HG03280 (cell line): Measurements from ENCODE around the gene CAPZA1.

Source experiments
- ATAC-seq: cut with Tn5 transposase; IDR thresholded peaks from one replicate; pipeline ENCODE4 v1.9.1; 2021; ENCODE audit warnings: mild to moderate bottlenecking, moderate library complexity; ENCODE audit not compliant: unreplicated experiment

The CAPZA1 gene

DNA sequence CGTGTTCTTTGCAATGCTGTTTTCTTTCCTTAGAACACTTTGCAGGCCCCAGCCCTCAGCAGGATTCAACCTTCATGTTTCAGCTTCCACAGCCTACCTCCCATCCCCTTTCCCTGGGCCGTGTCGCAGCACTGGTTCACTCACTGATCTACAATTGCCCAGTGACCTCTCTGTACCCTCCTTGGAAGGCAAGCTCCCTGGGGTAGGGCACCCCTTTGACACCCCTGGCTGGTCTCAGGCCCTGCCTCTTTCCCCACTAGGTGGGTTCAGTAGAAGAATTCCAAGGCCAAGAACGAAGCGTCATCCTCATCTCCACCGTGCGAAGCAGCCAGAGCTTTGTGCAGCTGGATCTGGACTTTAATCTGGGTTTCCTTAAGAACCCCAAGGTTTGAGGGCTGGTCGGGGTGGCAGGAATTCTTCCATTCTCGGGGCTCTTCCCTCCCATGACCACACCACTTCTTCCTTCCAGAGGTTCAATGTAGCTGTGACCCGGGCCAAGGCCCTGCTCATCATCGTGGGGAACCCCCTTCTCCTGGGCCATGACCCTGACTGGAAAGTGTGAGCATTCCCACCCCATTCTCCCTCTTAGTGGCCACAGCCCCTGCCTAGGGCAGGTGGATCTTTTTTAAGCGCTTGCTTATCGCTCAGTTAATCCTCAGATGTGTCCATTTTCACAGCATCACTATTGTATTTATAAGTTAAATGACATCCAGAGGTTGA is 80.0 kb downstream of the CAPZA1 start:
- no peak for ATAC-seq

DNA sequence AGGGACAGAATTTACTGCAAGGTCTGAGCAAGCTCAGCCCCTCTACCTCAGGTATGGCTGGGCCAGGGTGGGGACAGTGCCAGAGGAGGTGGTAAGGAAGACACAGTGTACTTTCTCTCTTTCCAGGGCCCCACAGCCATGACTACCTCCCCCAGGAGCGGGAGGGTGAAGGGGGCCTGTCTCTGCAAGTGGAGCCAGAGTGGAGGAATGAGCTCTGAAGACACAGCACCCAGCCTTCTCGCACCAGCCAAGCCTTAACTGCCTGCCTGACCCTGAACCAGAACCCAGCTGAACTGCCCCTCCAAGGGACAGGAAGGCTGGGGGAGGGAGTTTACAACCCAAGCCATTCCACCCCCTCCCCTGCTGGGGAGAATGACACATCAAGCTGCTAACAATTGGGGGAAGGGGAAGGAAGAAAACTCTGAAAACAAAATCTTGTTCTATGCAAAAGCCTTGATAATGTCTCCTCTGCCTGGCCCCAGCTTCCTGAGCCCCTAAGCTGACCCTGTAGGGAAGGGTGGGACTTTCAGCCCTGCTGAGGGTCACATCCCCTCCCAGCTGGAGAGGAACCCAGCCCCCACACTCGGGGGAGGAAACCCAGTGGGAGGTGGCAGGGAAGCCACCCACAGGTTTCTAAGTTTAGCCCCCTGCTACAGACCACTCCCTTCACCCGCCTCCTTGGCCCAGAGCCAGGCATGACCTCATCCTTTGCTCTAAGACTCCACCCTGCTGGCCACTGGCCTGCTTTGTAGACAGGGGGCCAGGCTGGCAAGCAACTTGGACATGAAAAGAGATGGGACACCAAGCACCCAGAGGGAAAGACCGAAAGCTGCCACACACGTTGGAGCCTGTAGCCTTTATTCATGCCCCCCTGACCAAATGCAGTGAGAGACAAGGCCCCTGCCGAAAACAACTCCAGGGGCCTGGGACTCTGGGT is 80.9 kb downstream of the CAPZA1 start:
- ATAC-seq = peak; percentile 46

DNA sequence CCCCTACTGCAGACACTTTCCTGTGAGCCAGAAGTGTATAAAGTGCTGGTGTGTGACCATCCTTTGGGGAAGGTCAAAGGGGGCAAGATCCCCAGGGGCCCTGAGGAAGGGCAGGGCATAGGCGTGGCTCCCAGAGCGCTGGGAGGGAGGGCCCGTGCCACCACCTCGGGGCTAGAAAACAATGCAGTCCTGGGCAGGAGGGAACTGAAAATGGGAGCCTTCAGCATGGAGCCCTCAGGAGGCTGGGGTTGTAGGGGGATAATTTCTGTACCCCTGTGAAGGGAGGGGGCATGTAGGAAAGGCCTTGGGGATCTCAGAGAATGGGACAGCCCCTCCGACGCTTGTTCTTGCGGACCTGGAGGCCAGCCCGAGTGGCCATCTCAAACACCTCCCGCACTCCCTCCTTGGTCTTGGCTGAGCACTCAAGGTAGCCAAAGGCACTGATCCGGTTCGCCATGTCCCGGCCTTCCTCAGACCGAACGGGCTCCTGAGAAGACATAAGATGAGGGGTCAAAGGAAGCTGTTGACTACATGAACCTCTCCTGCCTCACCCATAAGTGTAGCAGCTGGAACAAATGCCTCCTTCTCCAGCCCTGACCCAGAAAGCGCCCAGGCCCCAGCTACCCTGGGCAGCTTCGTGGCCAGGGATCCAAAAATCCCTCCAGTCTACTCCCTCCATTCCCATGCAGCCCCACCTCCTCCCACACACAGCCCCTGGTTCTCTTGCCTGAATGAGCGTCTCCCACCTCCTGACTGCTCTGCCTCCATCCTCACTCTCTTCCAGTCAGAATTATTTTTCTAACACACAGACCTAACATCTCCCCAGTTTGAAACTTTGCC is 81.8 kb downstream of the CAPZA1 start:
- no peak for ATAC-seq

DNA sequence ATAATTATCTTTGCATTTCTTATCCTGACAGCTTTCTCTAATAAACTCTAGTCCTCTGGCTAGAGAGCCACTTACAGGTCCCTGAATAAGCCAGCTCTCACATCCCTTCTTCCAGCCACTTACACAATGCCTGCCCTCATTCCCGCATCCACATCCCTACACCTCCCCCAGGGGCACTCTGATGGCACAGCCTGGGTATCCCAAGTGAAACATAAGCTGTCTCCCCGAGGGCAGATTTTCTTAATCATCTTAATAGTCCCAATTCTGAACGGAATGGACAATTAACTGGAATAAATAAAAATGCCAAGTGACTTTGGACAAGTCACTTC is 82.4 kb downstream of the CAPZA1 start:
- no peak for ATAC-seq

DNA sequence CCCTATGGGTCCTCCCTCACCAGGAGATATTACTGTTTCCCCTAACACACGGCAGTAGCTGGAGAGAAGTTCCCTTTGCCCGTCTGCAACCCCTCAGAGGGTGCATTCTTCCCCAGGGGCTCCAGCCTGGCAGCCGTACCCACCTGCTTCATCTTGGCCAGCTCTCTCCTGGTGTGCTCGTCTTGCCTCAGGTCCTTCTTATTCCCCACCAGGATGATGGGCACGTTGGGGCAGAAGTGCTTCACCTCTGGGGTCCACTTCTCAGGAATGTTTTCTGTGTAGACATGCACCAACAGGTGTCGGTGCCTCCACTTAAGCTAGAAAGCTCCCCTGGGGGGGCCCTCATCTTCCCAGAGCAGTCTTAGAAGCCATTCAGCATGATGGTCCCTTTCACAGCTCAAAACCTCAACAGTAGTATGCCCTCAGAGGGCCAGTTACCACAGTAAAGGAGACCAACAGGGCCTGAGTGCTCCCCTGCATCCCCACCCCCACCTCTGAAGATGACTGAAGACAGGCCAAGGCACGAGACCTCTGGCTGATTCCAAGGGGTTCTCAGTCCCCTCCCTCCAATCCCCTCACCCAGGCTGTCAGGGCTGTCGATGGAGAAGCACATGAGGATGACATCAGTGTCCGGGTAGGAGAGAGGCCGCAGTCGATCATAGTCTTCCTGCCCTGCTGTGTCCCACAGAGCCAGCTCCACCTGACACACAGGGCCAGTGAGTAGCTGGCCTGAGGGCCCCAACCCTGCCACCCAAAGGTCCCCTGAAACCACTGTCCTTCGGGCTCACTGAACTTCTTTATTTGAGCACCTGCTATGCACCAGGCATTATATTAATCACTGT is 83.0 kb downstream of the CAPZA1 start:
- ATAC-seq = no peak

DNA sequence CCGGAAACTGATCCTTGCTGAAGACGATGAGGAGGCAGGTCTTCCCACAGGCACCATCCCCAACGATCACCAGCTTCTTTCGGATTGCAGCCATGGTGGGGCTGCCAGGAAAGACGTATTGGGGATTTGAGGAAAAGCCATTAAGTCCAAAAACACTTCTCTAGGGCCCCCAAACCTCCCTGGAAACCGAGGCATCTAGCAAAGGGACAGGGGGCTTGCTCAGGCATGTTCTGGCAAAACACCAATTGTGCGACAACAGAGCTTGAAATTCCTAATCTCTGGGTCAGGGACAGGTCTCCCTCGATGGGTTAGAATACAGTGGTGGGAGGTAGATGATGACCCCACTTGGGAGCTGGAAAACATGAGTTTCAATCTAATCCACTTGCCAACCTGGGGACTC is 84.1 kb downstream of the CAPZA1 start:
- ATAC-seq = no peak

DNA sequence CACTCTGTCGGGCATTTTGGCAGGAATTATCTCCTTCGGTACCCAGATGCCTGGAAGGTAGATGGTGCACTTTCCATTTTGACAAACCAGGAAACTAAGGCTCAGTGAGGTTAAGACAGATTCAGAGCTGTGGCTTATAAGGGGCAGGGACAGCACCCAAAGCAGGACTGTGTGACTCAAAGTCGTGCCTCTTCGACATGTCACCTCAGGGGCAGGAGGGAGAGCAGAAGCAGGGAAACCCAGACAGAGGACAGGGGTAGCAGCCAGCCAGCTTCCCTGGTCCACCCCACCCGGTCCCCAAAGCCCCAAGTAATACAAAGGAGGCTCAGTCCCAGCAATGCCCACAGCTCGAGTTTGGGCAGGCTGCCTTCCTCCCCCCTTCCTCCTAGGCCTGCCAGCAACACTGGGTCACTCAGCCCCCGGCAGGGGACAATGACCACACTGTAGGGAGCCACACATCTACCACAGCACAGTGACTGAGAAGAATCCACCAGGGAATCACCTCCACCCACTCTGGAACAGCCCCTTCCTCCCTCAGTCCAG is 84.8 kb downstream of the CAPZA1 start:
- ATAC-seq = no peak

DNA sequence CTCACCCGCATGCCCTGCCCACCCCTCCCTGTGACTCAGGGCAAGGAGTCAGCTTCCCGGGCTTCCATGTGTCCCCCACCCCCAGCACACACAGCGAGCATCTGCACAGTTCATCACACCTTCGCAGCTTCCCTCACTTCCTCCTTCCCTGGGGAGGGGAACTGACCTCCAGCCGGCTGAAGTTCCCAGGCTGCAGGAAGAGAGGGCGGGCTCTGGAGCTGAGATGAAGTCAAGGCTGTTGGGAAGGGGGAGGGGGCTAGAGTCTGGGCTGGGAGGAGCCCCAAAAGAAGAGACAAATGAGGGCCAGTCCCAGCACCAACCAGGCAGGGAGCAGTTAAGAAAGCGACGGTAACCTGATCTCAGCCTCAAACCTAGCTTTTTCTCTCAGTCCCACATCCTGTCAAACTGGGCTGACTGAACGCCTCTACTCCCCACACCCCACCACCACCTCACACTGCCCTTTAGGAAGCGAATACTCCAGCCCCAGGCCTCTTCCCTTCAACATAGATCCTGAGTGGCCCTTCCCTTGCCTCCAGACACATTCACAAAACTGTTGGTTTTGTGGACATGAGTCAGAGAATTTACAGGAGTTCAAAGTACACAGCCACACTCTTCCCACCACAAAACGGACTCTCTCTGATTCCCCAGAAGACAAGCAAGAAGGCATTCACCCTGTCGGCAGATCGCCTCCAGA is 85.4 kb downstream of the CAPZA1 start:
- ATAC-seq = peak; percentile 46

DNA sequence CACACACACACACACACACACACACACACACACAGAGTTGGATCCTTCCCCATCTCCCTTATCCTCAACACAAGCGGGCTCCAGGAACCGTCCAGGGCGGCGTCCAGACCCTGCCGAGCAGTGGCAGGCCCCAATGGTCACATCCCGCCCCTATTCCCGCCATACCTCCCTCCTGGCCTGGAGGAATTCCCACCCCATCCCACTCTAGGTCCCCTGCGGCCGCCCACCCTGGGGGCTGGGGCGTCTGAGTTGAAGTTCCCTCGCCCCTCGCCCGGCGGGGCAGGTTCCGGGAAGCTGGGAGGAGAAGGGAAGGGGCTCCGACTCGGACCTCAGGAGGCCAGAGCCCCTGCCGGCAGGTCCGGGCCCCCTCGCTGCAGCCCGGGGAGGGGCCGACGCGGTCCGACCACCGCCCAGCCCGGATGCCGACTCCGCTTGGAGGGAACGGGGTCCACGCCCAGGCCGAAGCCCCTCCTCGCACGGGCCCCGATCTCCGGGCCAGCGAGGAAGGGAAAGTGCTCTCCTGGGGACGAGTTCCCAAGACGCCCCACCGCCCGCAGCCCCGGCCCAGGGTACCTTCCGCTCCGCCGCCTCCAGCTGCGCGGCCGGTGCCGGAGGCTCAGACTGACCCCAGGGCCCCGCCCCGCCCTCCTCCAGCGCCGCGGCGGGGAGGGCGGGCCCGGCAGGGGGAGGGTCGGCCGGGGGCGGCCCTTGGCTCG is 87.0 kb downstream of the CAPZA1 start, which contains the start of gene RHOC:
RHOC (minus strand) TSS at position 623 of the 716 bp plus-strand sequence. CDS start 3,328 bp downstream, outside the sequence.
- peak; percentile 66 for ATAC-seq

DNA sequence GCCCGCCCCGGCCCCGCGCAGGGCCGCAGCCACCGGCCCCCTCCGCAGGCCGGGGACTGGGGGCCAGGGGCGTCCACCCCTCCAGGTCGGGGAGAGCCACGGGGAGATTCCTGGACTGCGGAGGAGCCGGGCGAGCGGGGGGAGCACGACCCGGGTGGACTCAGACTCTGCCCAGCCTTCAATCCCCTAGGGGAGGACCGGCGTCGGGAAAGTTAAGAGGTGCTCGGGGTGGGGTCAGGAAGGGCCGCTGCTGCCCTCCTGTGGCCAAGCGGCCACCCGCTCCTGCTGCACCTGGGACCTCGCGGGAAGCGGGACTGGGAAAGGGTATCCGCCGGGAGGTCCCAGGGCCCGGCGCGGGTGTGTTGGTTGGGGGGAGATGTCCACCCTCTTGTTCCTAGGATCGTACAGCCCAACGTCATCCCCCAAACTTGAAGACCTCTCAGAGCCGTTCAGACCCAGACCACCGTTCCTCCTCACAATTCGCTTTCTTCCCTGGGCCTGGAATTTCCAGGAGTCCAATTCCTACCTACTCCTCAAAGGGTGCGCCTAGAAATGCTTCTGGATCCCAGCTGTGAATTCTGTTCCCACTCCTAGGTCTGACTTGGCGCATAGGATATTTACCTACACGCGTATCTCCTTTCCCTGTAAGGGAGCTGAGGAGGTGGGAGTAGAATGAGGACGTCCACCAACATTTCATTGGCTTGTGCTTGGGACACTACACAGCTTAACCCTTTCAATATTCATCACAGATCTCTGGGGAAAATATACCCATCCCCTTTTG is 87.8 kb downstream of the CAPZA1 start:
- ATAC-seq = peak; percentile 53

DNA sequence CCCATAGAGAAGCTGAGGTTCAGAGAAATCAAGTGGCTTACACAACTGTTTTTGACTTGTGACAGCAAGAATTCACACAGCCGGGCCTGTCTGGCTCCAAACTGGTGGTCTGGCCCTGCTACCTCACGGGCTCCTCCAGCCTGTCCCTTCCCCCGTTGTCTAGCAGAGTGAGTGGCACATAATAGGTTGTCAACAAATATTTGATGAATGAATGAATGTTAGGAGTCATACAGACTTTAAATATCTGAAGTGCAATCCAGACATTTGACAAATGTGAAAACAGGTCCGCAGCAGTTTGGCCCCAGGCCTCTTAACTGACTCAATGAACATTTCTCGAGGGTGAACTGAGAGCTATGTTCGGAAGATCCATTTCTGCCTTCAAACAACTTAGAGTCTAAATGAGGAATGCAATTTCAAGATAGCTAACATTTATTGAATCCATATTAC is 88.4 kb downstream of the CAPZA1 start:
- ATAC-seq = no peak

DNA sequence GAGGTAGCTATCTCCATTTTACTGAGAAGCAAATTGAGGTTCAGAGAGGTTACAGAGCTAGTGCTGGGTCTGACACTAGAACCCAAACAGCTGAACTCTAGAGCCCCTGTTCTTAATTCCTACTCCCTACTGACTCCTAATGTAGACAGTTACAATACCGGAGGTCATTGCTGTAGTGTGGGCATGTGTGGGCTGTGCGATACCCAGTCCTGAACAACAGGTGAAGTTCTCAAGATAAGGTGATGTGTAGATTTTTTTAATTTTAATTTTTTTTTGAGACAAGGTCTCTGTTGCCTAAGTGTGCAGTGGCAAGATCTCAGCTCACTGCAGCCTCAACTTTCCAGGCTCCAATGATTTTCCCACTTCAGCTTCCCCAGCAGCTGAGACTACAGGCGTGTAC is 88.9 kb downstream of the CAPZA1 start:
- no peak for ATAC-seq

DNA sequence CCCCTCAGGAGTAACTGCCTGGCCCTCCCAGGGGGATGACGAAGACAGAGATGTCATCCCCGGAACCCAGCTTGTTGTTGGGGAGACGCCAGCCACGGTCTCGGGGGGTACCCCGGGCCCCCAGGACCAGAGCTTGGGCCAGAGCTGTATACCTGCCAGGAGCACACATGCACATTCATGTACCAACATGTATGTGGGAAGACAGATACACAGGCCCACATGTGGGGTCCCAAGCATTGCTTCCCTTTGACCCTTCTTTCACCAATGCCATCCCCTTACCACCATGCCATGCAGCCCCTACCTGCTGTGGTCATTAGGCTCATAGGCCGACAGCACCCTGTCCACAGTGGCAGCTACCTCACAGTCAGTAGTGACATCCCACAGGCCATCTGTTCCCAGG is 90.5 kb downstream of the CAPZA1 start:
- ATAC-seq = no peak

DNA sequence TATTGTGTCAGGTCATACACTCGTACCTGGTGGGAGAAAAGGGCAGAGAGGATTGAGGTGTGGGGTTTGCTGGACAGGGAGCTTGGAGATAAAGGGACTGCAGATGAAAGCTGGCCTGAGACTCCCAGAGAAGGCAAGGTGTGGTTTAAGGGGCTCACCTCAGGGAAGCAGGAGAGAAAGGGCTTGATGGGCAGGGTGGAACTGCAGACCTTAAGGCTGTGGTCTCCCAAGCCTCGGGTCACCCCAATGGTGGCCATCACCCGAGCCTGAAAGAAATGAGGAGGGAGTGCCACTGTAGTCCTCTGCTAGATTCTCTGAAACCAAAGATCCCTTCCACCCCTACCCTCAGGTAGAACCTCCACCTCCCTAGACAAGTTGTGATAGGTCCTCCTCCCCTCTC is 91.0 kb downstream of the CAPZA1 start:
- ATAC-seq = no peak

DNA sequence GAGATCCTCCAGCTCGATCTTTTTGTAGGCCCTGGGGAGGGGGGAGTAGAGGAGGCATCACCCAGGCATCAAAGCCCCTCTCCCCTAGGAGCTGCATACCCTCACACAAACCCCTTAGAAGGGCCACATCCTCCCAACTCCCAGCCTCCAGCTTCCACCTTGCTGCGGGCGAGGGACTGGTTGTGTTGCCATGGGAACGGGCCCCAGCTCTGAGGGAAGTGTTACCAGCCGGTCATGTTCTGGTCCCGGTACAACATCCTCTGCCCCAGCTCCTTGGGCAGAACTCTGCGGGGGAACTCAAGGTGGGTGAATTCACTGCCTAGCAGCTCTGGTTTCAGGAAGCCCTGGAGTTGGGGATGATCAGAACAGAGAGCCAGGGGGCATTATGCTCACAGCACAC is 91.4 kb downstream of the CAPZA1 start:
- no peak for ATAC-seq

DNA sequence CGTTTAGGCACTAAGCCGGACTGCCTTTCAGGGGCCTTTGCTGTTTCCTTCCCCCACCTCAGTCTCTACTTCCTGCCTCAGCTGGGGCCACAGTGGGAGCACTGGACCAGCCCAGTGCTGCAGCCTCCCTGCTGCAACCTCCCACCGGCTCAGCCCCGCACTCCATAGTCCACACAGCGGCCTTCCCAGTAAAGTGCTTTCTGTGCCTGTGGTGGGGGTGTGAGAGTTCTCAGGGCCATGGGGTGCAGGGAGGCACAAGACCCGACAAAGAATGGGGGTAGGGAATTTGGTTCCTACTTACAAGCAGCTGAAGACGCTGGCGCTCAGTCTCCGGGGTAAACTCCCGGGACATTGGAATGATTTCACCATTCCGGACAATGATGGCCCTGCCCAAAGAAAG is 92.0 kb downstream of the CAPZA1 start:
- ATAC-seq = no peak

DNA sequence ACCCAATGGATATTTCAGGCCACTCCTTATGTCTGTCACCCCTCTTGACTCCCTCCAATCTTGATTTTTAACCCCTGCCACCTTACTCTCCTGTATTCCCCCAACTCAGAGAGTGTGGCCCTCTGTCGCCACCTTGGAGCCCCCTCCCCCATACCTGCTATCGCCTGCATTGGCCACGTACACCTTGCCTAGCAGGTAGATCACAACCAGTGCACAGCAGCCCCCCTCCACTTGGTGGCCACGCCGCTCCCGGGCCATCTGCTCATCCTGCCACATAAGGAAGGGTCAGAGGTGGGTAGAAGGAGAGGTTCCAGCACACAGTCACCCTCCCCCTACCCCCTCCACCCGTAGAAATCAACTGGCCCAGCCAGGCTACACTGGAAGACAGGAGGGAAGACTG is 92.6 kb downstream of the CAPZA1 start:
- ATAC-seq = no peak

DNA sequence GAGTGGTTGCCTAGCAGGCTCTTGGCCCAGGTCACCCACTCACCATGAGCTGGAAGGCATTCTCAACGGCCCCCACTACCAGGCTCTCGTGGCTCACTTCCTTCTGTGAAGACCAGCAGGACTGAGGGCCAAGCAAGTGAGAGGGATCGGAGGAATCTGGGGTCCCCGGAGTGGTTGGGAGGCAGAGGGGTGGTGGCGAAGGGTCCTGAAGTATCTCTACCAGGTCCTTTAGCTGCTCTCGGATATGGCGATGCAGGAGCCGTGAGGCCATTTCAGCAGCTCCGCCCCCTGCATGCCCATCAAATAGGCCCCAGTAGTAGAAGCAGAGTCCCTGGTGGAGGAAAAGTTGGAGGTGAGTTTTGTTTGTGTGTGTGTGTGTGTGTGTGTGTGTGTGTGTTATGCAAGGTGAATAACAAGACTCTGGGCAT is 93.1 kb downstream of the CAPZA1 start:
- ATAC-seq = no peak
